GM12878 (cell line): ENCODE results near the gene RGN. TPM values are rescaled to one million over a fixed set of nuclear protein-coding genes. Genes with fewer than 3 reads are reported as not detected.
A peak's percentile ranks its signal among the peaks of the same experiment; 100 is the strongest.

ENCODE experiments used
- ATAC-seq: fragments of 200-7000 bp; cut with Tn5 transposase; 3 replicates; pipeline ENCODE4 v1.9.1; 2020; ENCODE audit warnings: mild to moderate bottlenecking, moderate library complexity
- BruUV-seq: library from RNA; stranded (reverse); fragments of 400-500 nt; replicated peaks from 2 replicates; lab custom pipeline; 2021; lab: Mats Ljungman, UMichigan
- CTCF ChIA-PET: fragments of 300-600 bp; sonication (Branson Sonifier 250); formaldehyde crosslinking; extraction: SDS; loops from one replicate; lab custom pipeline; 2021; ENCODE audit warnings: inconsistent platforms; lab: Yijun Ruan, JAX
- POLR2A ChIA-PET: fragments of 350-600 bp; formaldehyde crosslinking; extraction: SDS; loops from one replicate; lab custom pipeline; 2021; ENCODE audit warnings: inconsistent platforms; lab: Charles Lee
- RAD21 ChIA-PET: fragments of 300-600 bp; sonication (Branson Sonifier 250); formaldehyde crosslinking; loops from one replicate; lab custom pipeline; 2023; ENCODE audit warnings: antibody characterized with exemption; ENCODE audit not compliant: unreplicated experiment; lab: Charles Lee
- SMC1A ChIA-PET: fragments of 300-600 bp; sonication (Branson Sonifier 250); formaldehyde crosslinking; loops from one replicate; lab custom pipeline; 2023; ENCODE audit not compliant: unreplicated experiment, uncharacterized antibody; lab: Charles Lee
- DNase-seq: peaks from one replicate; pipeline ENCODE4 v3.0.0-alpha.2; 2011; ENCODE audit warnings: low read depth, low spot score
- FAIRE-seq: peaks from 3 replicates; lab custom pipeline; 2011; peaks lifted over from hg19 to GRCh38; lab: Jason Lieb, UNC
- H2AFZ ChIP-seq: 2 replicates; pipeline ENCODE4 v1.6.0; 2011; ENCODE audit warnings: low read depth, low read length, control low read depth; ENCODE audit not compliant: control insufficient read depth
- H3K27ac ChIP-seq: 2 replicates; pipeline ENCODE4 v1.5.1; 2011; ENCODE audit warnings: control low read depth; ENCODE audit not compliant: control insufficient read depth, insufficient read depth
- H3K27me3 ChIP-seq, 2 experiments: replicated peaks in 1 of 2; 2 replicates each; pipeline versions ENCODE4 v1.6.0 to v1.6.1; 2011; ENCODE audit warnings: low read length in 1 of 2; ENCODE audit not compliant: control insufficient read depth in 2 of 2, insufficient read depth in 2 of 2
- H3K36me3 ChIP-seq, 2 experiments: 2 replicates each; pipeline ENCODE4 v1.5.1; 2011; ENCODE audit warnings: low read length in 1 of 2; ENCODE audit not compliant: control insufficient read depth in 2 of 2, insufficient read depth in 2 of 2
- H3K4me1 ChIP-seq: 2 replicates; pipeline ENCODE4 v1.6.1; 2011; ENCODE audit warnings: mild to moderate bottlenecking, low read length, moderate library complexity, mixed read lengths; ENCODE audit not compliant: control insufficient read depth, insufficient read depth
- H3K4me2 ChIP-seq: 2 replicates; pipeline ENCODE4 v1.6.0; 2011; ENCODE audit warnings: control low read depth; ENCODE audit not compliant: control insufficient read depth, insufficient read depth
- H3K4me3 ChIP-seq: fragments of 200-600 bp; sonication (generic); 2 replicates; pipeline ENCODE4 v1.5.1; 2016
- H3K79me2 ChIP-seq: 2 replicates; pipeline ENCODE4 v1.6.0; 2011; ENCODE audit warnings: low read length; ENCODE audit not compliant: control insufficient read depth, insufficient read depth
- H3K9ac ChIP-seq: 2 replicates; pipeline ENCODE4 v1.8.0; 2011; ENCODE audit warnings: low read length, control low read depth, mixed read lengths; ENCODE audit not compliant: control insufficient read depth, insufficient read depth
- H3K9me3 ChIP-seq: replicated peaks from 3 replicates; pipeline ENCODE4 v1.5.1; 2011; ENCODE audit warnings: mild to moderate bottlenecking, low read length; ENCODE audit not compliant: control insufficient read depth, insufficient read depth
- H4K20me1 ChIP-seq: 2 replicates; pipeline ENCODE4 v1.6.0; 2011; ENCODE audit not compliant: control insufficient read depth, insufficient read depth
- CHD2 ChIP-seq: IDR thresholded peaks from 2 replicates; pipeline ENCODE4 v1.6.1; 2011; ENCODE audit warnings: low read depth, low read length, improper control_type of control experiment, borderline replicate concordance
- CREB1 ChIP-seq: IDR thresholded peaks from 2 replicates; pipeline ENCODE4 v1.6.1; 2012; ENCODE audit warnings: low read depth, mild to moderate bottlenecking, inconsistent platforms
- CTCF ChIP-seq, 3 experiments: IDR thresholded peaks in 2 of 3; conservative IDR thresholded peaks in 1 of 3; 2 replicates each; pipeline ENCODE4 v1.5.1; 2011; ENCODE audit warnings: low read depth in 3 of 3, low read length in 3 of 3, mild to moderate bottlenecking in 3 of 3, control low read depth in 2 of 3, moderate library complexity in 2 of 3, inconsistent platforms in 1 of 3, mixed read lengths in 1 of 3; ENCODE audit not compliant: control insufficient read depth in 2 of 3, insufficient read depth in 1 of 3; ENCODE audit errors: extremely low read depth in 1 of 3
- EZH2 ChIP-seq: IDR thresholded peaks from 2 replicates; pipeline ENCODE4 v1.6.1; 2012; ENCODE audit warnings: low read depth, mild to moderate bottlenecking, control low read depth, inconsistent platforms, low read length, borderline replicate concordance; ENCODE audit not compliant: control insufficient read depth
- FOS ChIP-seq: IDR thresholded peaks from 3 replicates; pipeline ENCODE4 v1.6.1; 2011; ENCODE audit warnings: borderline replicate concordance; ENCODE audit not compliant: insufficient read length; ENCODE audit errors: extremely low read depth
- MEF2B ChIP-seq: fragments of 450-650 bp; IDR thresholded peaks from 2 replicates; pipeline ENCODE4 v1.6.1; 2018; ENCODE audit warnings: mild to moderate bottlenecking, moderate library complexity; ENCODE audit not compliant: partially characterized antibody, poor library complexity, severe bottlenecking
- MLLT1 ChIP-seq: fragments of 450-650 bp; IDR thresholded peaks from 2 replicates; pipeline ENCODE4 v1.6.1; 2016; ENCODE audit warnings: mild to moderate bottlenecking
- POLR2AphosphoS2 ChIP-seq: IDR thresholded peaks from 2 replicates; pipeline ENCODE4 v1.6.1; 2011; ENCODE audit warnings: low read depth, mild to moderate bottlenecking, low read length, improper control_type of control experiment, moderate library complexity
- RAD21 ChIP-seq: IDR thresholded peaks from 2 replicates; pipeline ENCODE4 v1.6.1; 2011; ENCODE audit warnings: mild to moderate bottlenecking, low read depth, low read length, moderate library complexity; ENCODE audit not compliant: insufficient read depth
- RAD51 ChIP-seq: fragments of 450-650 bp; IDR thresholded peaks from 2 replicates; pipeline ENCODE4 v1.6.1; 2016; ENCODE audit warnings: moderate library complexity, mild to moderate bottlenecking, inconsistent platforms
- RFX5 ChIP-seq: IDR thresholded peaks from 2 replicates; pipeline ENCODE4 v1.6.1; 2011; ENCODE audit warnings: low read depth, low read length, improper control_type of control experiment
- SMC3 ChIP-seq: IDR thresholded peaks from 2 replicates; pipeline ENCODE4 v1.6.1; 2011; ENCODE audit warnings: low read length, improper control_type of control experiment, borderline replicate concordance
- SP1 ChIP-seq: IDR thresholded peaks from one replicate; pipeline ENCODE4 v1.6.1; 2011; ENCODE audit warnings: low read depth, low read length
- SREBF2 ChIP-seq: IDR thresholded peaks from 2 replicates; pipeline ENCODE4 v1.6.1; 2012; ENCODE audit warnings: mild to moderate bottlenecking, low read length
- TAF1 ChIP-seq: IDR thresholded peaks from 2 replicates; pipeline ENCODE4 v1.6.1; 2011; ENCODE audit warnings: mild to moderate bottlenecking, low read depth, low read length, borderline replicate concordance
- TCF12 ChIP-seq: IDR thresholded peaks from 2 replicates; pipeline ENCODE4 v1.6.1; 2011; ENCODE audit warnings: low read depth, mild to moderate bottlenecking, low read length
- TCF7 ChIP-seq: IDR thresholded peaks from 2 replicates; pipeline ENCODE4 v1.6.1; 2014; ENCODE audit warnings: antibody characterized with exemption, borderline replicate concordance
- USF1 ChIP-seq: IDR thresholded peaks from 2 replicates; pipeline ENCODE4 v1.6.1; 2011; ENCODE audit warnings: borderline replicate concordance, low read depth, mild to moderate bottlenecking, moderate library complexity, mixed read lengths, low read length; ENCODE audit not compliant: insufficient read depth; ENCODE audit errors: extremely low read length
- WGBS: methylation state at CpG from one replicate; pipeline ENCODE4 v1.1.6; 2016; ENCODE audit warnings: low lambda C conversion rate; ENCODE audit not compliant: insufficient replicate concordance, insufficient coverage; ENCODE audit errors: missing lambda C conversion rate; 5-methylcytosine and 5-hydroxymethylcytosine counted together
- in situ Hi-C: fragments of 300-500 bp; cut with MboI; formaldehyde crosslinking; loops from 9 replicates; pipeline ENCODE4 v1.14.3; 2018; ENCODE audit warnings: mixed read lengths
- intact Hi-C: fragments of 100-400 bp; cut with micrococcal nuclease; formaldehyde crosslinking; loops from one replicate; pipeline ENCODE4 v1.14.2; 2022; ENCODE audit not compliant: unreplicated experiment
- polyA plus RNA-seq, 11 experiments: library from polyadenylated mRNA; depleted of rRNA in 4 of 11; unstranded in 6 of 11; stranded (reverse) in 5 of 11; fragments of >200 nt; fragmentation: Nextera tagmentation in 4 of 11; fragmentation: Illumina TruSeq in 1 of 11; extraction: Ambion mirVana in 4 of 11; extraction: Trizol in 1 of 11; gene quantifications; 1 replicate in 1 of 11; 2 replicates in 10 of 11; pipeline versions ENCODE4 v1.2.1 to v1.2.3, GENCODE V29; 2011 to 2016; ENCODE audit warnings: inconsistent platforms in 2 of 11, missing spikeins in 2 of 11, low read depth in 1 of 11
- total RNA-seq, 4 experiments: library from RNA; depleted of rRNA in 3 of 4; stranded (reverse); fragments of >200 nt in 3 of 4; fragmentation: Illumina TruSeq in 1 of 4; extraction: Trizol in 1 of 4; gene quantifications; 2 replicates each; pipeline versions ENCODE4 v1.2.1 to v1.2.3, GENCODE V29; 2013 to 2021
- TF ChIP-seq, protein P1 (sequence below): IDR thresholded peaks from 2 replicates; pipeline ENCODE4 v1.6.1; 2011; ENCODE audit warnings: mild to moderate bottlenecking, low read depth, low read length, moderate library complexity; ENCODE audit not compliant: insufficient replicate concordance

Gene RGN
- total and polyA plus RNA-seq, 10 of the 15 experiments (the other 5 are each of a cell fraction or from before 2014, with no cell fraction given), result 0.15 TPM; not detected in 9

GRCh38 chrX:47093248-47093647, 15.0 kb downstream of the RGN start:
- WGBS, result 0% methylated on average over 1 of the region's 1 CpG
- CTCF ChIA-PET, result interaction anchor here (0.6 to 2.3 kb wide), 22 partner anchors 11 to 488 kb away, joined by 3 to 12 read pairs (median 3); no protein-coding TSS in a partner anchor
- POLR2A ChIA-PET, result no interaction called here
- Histone ChIP-seq H3K4me1 (no peaks in the 10 kb centered on the region), H4K20me1 (no peaks in the 10 kb centered on the region), H3K9me3 (no peaks in the 10 kb centered on the region), H3K36me3 (no peaks in the 10 kb centered on the region), H3K9ac (no peak overlapping the region), H3K4me3 (no peak overlapping the region), H3K27ac (no peak overlapping the region), H3K27me3 (no peaks in the 10 kb centered on the region), H2AFZ (no peak overlapping the region), H3K4me2 (no peak overlapping the region), H3K79me2 (no peaks in the 10 kb centered on the region)
- RAD21 ChIA-PET, result interaction anchor here (0.9 to 1.8 kb wide), 4 partner anchors 190 to 407 kb away, joined by 3 to 8 read pairs (median 3); no protein-coding TSS in a partner anchor
- SMC1A ChIA-PET, result interaction anchor here (0.7 to 2.2 kb wide), 10 partner anchors 10 to 297 kb away, joined by 3 to 9 read pairs (median 4); no protein-coding TSS in a partner anchor
- in situ Hi-C loops (no loop called here), intact Hi-C loops (loop anchor here (5.0 to 10.0 kb wide), 3 partner anchors 191 to 336 kb away; partner anchors contain the start of gene SLC9A7)
- TF ChIP-seq MLLT1 (no peak), SMC3 (peak; percentile 36; the same call in 1 of the 2 replicates), EZH2 (no peak), TCF7 (no peak), POLR2AphosphoS2 (no peak), CHD2 (no peak), RAD51 (no peak), TAF1 (no peak), TCF12 (no peak), SP1 (no peak), RFX5 (no peak), RAD21 (peak; percentile 57), SREBF2 (no peak), MEF2B (no peak), CTCF (IDR thresholded peaks at IDR 0.05 in 2 of 3, conservative IDR thresholded peaks at IDR 0.05 in 1 of 3; ENCODE audit: control insufficient read depth in 2 of 3, extremely low read depth in 1 of 3, insufficient read depth in 1 of 3, low read depth in 3 of 3, low read length in 3 of 3) (peak; percentile 37 to 51 (median 49); a peak in 5 of 6 replicates), FOS (no peak), CREB1 (no peak), USF1 (no peak)
- TF ChIP-seq, protein P1, sequence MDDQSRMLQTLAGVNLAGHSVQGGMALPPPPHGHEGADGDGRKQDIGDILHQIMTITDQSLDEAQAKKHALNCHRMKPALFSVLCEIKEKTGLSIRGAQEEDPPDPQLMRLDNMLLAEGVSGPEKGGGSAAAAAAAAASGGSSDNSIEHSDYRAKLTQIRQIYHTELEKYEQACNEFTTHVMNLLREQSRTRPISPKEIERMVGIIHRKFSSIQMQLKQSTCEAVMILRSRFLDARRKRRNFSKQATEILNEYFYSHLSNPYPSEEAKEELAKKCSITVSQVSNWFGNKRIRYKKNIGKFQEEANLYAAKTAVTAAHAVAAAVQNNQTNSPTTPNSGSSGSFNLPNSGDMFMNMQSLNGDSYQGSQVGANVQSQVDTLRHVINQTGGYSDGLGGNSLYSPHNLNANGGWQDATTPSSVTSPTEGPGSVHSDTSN, result no peak
- ATAC-seq (peak; percentile 51; the same call in 2 of the 3 replicates), FAIRE-seq (no peak), DNase-seq (no peak)
- no TSS peak for BruUV-seq
